A673 (cell line): Measurements from ENCODE around the gene NCAPD2.

Experiments used
- EZH2 ChIP-seq: fragments of 200-600 bp; sonication (generic); IDR thresholded peaks from 2 replicates; pipeline ENCODE4 v1.6.1; 2017; ENCODE audit warnings: borderline replicate concordance, low read depth, mild to moderate bottlenecking, mixed read lengths, antibody characterized with exemption, low read length; ENCODE audit not compliant: poor library complexity, severe bottlenecking
- TF ChIP-seq, protein P1 (sequence below): fragments of 300-800, 200-600 bp; sonication (generic); conservative IDR thresholded peaks from 2 replicates; pipeline ENCODE4 v1.5.1; 2017; ENCODE audit warnings: low read depth, mild to moderate bottlenecking, antibody characterized with exemption, low read length, moderate library complexity, mixed read lengths

GRCh38 chr12:6470375-6471163 lies 23.3 kb upstream of the NCAPD2 start, which contains the start of gene VAMP1:
- TF ChIP-seq, protein P1, sequence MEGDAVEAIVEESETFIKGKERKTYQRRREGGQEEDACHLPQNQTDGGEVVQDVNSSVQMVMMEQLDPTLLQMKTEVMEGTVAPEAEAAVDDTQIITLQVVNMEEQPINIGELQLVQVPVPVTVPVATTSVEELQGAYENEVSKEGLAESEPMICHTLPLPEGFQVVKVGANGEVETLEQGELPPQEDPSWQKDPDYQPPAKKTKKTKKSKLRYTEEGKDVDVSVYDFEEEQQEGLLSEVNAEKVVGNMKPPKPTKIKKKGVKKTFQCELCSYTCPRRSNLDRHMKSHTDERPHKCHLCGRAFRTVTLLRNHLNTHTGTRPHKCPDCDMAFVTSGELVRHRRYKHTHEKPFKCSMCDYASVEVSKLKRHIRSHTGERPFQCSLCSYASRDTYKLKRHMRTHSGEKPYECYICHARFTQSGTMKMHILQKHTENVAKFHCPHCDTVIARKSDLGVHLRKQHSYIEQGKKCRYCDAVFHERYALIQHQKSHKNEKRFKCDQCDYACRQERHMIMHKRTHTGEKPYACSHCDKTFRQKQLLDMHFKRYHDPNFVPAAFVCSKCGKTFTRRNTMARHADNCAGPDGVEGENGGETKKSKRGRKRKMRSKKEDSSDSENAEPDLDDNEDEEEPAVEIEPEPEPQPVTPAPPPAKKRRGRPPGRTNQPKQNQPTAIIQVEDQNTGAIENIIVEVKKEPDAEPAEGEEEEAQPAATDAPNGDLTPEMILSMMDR, result no peak
- TF ChIP-seq EZH2, result no peak
